ES-I3 (cell line): ENCODE measurements around the gene CDH26.

Experiments
- H3K36me3 ChIP-seq: 2 replicates; pipeline ENCODE4 v1.6.1; 2013; ENCODE audit warnings: mild to moderate bottlenecking, low read length, control low read depth, moderate library complexity; ENCODE audit not compliant: insufficient read depth
- H3K4me1 ChIP-seq: 2 replicates; pipeline ENCODE4 v1.6.1; 2013; ENCODE audit warnings: mild to moderate bottlenecking, control low read depth, low read length; ENCODE audit not compliant: insufficient read depth
- H3K9ac ChIP-seq: 2 replicates; pipeline ENCODE4 v1.6.1; 2013; ENCODE audit warnings: low read depth, mild to moderate bottlenecking, low read length, moderate library complexity
- H3K9me3 ChIP-seq: 2 replicates; pipeline ENCODE4 v1.6.1; 2013; ENCODE audit warnings: mild to moderate bottlenecking, low read length, moderate library complexity; ENCODE audit not compliant: control insufficient read depth, insufficient read depth

CDH26 gene

DNA sequence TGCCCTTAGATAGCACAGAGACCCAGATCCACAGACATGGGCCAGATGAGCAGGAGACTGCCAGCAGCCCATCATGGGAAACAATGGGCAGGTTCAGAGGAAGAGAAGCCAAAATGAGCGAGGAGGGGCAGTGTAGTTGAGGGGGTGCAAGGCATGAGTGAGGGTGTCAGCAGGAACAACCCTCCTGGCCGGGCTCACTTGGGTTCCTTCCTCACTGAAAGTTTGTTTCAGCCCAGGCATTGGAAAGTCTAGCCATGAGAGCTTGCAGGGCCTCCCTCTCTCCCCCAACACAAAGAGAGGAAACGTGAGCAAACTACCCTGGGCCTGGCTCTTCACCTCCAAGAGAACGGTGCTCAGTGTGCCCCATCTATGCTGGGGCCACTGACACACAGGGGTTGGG lies 48.0 kb downstream of the CDH26 start:
- Histone ChIP-seq H3K36me3 (0 out of 2 replicates have a peak, but pooled peaks cover 2% of the 10 kb centered on the region), H3K4me1 (no peaks in the 10 kb centered on the region), H3K9ac (no peak overlapping the region), H3K9me3 (no peaks in the 10 kb centered on the region)

DNA sequence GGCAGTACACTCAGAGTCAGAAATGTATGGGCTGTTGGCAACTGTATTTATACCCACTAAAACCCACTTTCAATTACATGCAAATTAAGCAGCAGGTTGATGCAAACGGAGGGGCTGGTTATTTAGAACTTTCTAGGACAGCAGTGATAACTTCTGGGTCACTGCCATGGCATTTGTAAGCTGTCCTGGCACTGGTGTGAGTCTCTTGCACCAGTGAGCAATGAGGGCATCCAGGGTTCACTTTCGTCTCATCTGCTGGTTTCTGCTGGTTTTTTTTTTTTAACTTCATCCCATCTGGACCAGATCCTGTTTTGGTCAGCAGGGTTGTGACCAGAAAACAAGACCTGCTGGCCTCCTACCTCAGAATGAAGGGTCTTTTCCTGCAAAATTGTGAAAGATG lies 49.2 kb downstream of the CDH26 start:
- no peaks in the 10 kb centered on the region for H3K36me3 ChIP-seq
- H3K9me3 ChIP-seq: no peaks in the 10 kb centered on the region
- H3K4me1 ChIP-seq: no peaks in the 10 kb centered on the region
- no peak overlapping the region for H3K9ac ChIP-seq

DNA sequence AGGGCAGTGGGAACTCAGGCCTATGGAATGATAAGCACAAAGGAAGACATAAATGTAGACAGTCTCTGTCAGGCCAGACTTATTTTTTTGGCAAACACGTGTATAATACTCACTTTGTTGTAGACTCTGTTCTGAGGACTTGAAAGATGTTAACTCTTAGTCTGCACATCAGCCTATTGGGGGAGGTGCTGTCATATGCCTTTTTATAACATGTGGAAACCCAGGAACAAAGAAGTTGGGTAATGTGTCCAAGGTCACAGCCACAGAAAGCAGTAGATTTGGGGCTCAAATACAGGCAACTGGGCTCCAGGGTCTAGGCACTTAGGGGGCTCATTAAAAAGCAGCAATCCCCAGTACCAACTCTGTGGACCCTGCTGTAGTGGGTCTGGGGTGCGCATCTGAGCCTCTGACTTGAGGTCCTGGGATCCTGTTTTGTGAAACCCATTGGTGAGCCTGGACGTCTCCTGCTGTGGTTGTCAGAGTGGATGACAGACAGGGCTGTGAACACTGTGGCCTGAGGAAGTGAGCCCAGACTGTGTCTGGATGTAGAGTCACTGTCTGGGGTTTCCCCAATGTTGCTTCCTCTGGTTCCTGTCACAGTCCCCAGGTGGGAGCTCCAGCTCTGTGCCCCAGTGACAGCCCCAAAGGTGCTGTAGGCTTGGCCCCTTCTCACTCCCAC lies 50.0 kb downstream of the CDH26 start:
- Histone ChIP-seq H3K4me1 (no peaks in the 10 kb centered on the region), H3K9me3 (no peaks in the 10 kb centered on the region), H3K36me3 (no peaks in the 10 kb centered on the region), H3K9ac (no peak overlapping the region)

DNA sequence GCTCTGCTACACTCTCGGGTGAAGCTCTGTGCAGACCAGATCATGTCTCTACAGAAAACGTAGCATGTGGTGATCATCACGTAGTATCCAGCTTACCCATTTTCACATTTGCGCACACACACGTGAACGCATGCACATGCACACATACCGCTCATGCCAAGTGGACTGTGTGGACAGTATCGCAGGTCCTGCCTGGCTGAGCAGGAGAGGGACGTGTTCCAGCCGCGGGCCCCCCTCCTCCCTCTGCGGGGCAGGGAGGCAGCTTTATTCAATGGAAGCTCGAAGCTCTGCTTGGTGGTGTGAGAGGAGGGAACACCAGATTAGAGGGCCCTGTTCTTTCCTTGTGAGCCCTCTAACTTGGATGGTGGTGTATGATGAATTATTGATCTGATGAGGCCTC lies 51.1 kb downstream of the CDH26 start:
- Histone ChIP-seq H3K36me3 (no peaks in the 10 kb centered on the region), H3K9me3 (no peaks in the 10 kb centered on the region), H3K9ac (no peak overlapping the region), H3K4me1 (no peaks in the 10 kb centered on the region)

DNA sequence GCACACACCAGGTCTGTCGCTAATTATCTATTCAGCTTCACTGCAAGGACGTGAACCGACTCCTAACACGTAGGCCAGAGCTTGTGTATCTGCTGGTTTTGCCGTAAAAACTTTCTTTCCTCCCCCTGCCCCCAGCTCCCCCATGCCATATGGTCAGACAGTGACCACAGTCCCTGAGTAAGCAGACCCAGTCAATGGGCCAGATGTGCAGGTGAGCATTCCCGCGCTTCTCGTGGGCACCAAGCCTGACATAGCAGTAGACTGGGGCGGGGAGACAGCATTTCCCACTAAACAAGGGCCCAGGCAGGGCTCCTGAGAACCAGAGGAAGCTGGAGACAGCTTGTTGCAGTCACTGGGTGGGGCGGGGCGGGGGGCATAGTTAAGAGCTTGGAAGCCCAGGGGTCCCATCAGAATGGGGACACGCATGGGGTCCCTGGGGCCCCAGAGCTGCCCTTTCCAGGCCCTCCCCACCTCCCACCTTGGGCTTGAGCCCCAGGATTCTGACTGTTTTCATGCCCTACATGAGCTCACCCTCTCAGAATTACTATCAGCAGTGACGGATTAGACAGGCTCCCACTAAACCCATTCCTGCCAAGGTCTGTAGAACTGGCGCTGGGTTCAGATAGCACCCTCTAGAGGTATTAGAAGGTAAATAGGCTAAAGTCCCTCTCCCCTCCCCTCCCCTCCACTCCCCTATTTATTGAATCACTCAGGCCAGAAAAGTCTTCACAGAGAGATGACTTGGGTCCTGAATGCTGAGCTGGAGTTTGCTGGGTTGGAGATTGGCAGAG lies 51.8 kb downstream of the CDH26 start:
- H3K36me3 ChIP-seq: no peaks in the 10 kb centered on the region
- H3K9me3 ChIP-seq: no peaks in the 10 kb centered on the region
- no peak overlapping the region for H3K9ac ChIP-seq

DNA sequence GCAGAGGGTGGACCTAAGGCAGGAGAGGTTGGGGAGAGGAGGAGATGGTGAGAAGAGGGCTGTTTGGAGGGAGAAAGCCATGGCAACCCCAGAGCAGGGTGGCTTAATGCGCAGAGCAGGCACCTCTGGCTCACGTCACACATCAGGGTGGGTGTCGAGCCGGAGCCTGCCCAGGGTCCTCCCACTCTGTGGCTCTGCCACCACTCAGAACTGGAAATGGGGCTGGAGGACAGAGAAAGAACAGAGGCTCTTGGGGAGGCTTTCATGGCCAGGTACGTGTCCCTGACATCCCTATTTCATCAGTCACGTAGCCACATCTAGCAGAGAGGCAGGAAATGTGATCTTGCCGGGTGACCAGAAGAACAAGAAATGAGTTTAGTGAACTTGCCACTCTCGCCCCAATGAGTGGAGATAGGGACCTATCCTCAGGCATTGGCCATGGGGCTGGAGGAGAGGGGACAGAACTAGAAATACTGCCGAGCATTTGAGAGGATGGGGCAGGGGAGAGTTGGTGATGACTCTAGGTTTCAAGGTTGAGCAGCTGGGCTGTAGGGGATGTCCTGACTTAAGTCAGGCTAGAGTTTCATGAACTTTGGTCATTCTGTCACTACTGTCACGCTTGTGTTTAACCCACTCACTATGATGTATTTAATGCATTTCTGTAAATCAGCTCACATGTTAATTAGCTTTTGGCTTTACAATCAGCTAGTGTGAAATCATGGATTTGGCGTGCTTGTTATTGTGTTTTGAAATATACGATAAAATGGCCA lies 52.7 kb downstream of the CDH26 start:
- H3K4me1 ChIP-seq: no peaks in the 10 kb centered on the region
- no peaks in the 10 kb centered on the region for H3K36me3 ChIP-seq
- H3K9ac ChIP-seq: no peak overlapping the region
- no peaks in the 10 kb centered on the region for H3K9me3 ChIP-seq

More for the DNA sequence above, 51.8 kb downstream of the CDH26 start:
- no peaks in the 10 kb centered on the region for H3K4me1 ChIP-seq

DNA sequence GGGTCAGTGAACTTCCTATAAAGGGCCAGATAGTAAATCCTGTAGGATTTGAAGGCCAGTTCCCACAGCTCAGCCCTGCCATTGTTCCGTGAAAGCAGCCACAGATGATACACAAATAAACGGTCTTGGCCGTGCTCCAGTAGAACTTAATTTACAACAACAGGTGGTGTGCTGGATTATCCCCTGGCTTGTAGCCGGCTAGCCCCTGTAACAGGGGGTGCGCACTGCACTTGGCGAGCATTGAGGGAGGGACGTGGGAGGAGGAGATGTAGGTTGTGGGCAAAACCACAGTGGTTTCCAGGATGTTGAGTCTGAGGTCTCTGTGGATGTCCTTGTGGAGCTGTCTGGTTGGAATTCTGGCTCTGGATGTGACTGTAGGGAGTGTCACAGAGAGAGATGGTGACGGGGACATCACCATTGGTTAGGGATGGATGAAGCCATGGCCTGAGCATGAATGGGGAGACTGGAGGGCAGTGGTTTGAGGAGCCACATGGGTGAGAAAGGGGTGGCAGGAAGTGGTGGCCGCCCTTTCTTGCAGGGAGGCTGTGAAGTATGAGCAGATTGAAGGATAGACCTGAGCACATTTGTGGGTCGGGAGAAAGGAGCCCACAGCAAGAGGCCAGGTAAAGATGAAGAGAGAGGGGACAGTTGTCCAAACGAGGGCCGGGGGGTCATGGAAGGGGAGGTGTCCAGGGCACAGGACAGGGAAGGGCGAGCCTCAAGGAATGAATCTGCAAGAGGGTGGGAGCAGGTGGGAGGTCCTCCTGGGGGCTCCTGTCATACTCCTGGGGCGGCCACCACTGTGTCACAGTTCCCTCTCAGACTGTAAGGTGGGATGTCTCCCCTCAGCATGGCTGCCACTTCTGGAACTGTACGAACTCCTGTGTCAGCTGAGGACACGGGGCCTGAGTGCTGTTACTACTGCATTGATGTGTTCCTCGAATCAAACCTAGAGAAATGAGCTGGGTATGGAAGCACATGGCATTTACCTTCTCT lies 53.6 kb downstream of the CDH26 start:
- no peaks in the 10 kb centered on the region for H3K9me3 ChIP-seq
- no peaks in the 10 kb centered on the region for H3K36me3 ChIP-seq
- no peak overlapping the region for H3K9ac ChIP-seq
- H3K4me1 ChIP-seq: no peaks in the 10 kb centered on the region

DNA sequence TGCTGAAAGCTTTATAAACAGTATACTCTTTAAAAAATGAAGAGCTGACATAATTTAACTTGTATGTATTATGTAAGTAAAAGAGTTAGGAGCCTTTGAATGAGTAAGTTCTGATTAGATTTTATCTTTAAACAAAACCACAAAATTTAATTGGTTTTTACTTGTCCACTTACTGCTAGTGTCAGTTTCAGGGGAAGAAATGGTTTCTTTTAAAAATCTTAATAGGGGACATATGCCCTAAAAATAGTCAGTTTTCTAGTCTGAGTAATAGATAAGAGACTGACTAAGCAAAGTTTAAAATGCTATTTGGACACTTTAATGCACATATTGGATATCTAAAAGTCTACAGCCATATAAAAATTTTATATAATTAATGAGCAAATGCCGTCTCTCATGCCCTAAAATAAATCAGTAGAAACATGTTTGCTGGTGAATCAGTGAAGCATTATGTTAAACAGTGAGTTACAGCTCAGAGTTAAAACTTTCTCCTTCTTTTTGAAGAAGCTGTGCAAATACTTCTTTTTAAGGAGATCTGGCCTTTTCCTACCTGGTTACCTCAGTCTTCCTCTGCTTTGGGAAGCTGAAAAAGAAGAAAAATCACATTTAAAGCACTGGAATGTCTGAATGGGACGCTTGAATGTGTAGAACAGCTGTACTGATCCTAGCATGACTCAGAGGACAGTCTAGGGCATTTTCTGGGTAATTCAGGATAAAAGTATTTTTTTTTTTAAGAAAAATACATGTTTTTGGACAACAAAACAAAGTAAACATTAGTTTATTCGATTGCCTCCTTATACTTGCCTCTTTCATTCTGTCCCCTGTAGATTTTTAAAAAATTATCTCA lies 55.3 kb downstream of the CDH26 start:
- Histone ChIP-seq H3K9me3 (no peaks in the 10 kb centered on the region), H3K9ac (no peak overlapping the region), H3K36me3 (no peaks in the 10 kb centered on the region), H3K4me1 (no peaks in the 10 kb centered on the region)

DNA sequence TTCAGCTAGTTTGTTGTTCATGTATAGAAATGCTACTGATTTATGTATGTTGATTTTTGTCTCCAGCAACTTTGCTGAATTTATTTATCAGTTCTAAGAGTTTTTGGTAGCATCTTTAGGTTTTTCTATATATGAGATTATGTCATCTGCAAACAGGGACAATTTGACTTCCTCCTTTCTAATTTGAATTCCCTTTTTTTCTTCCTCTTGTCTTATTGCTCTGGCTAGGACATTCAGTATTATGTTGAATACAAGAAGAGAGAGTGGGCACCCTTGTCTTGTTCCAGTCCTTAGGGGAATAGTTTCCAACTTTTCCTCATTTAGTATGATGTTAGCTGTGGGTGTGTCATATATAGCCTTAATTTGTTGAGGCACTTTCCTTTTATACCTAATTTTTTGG lies 58.2 kb downstream of the CDH26 start:
- Histone ChIP-seq H3K9ac (no peak overlapping the region), H3K36me3 (no peaks in the 10 kb centered on the region), H3K4me1 (no peaks in the 10 kb centered on the region), H3K9me3 (no peaks in the 10 kb centered on the region)

DNA sequence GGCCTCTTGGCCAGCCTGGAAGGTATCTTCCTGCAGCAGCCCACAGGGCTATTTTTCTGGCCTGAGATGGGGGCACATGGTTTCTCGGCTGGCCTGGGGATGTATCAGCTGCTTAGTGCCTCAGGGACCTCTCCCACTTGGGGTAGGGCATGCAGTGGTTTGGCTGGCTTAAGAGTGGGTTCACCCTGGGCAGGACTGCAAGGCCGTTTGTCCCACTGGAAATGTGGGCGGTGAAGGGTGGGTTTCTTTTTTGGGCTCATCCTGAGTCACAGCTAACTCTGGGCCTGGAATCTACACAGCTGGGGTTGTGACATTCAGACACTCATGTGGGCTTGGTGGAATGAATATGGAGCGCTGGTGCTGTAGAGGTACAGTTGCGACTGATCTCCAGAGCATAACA lies 62.0 kb downstream of the CDH26 start:
- Histone ChIP-seq H3K9ac (no peak overlapping the region), H3K36me3 (no peaks in the 10 kb centered on the region), H3K4me1 (no peaks in the 10 kb centered on the region), H3K9me3 (no peaks in the 10 kb centered on the region)

DNA sequence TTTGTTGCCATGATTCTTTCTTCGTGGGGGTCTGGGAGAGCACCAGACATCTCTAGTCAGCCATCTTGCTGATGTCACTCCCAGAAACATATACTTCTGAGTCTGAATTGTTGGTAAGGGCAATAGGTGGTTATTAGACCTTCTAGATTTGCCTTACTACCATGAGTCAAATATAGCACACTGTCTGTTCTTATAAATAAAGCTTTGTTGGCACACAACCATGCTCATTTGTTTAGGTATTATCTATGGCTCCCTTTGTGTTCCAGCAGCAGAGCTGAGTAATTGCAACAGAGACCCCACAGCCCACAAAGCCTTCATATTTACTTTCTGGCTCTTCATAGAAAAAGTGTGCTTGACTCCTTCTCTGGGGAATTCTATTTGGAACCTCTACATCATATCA lies 62.9 kb downstream of the CDH26 start:
- Histone ChIP-seq H3K9me3 (no peaks in the 10 kb centered on the region), H3K36me3 (no peaks in the 10 kb centered on the region)

DNA sequence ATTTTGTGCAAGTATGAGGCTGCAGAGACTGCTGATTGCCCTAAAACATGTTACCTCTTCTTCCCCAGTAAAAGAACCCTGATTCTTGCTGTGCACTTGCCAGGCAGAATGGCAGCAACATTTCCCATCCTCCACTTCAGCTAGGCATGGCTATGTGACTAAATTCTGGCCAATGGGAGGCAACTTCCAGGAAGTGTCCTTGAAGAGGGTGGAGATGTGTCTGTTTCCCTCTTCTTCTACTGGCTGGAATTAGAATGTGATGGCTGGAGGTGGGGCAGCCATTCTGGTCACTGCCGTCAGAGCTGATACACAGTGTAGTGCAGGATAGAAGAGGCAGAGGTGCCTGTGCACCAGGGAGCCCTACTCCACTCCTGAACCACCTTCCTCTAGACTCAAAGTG lies 64.6 kb downstream of the CDH26 start:
- H3K9me3 ChIP-seq: no peaks in the 10 kb centered on the region
- H3K4me1 ChIP-seq: no peaks in the 10 kb centered on the region
- H3K36me3 ChIP-seq: no peaks in the 10 kb centered on the region
- no peak overlapping the region for H3K9ac ChIP-seq

More for the DNA sequence above, 62.9 kb downstream of the CDH26 start:
- H3K9ac ChIP-seq: no peak overlapping the region
- no peaks in the 10 kb centered on the region for H3K4me1 ChIP-seq

DNA sequence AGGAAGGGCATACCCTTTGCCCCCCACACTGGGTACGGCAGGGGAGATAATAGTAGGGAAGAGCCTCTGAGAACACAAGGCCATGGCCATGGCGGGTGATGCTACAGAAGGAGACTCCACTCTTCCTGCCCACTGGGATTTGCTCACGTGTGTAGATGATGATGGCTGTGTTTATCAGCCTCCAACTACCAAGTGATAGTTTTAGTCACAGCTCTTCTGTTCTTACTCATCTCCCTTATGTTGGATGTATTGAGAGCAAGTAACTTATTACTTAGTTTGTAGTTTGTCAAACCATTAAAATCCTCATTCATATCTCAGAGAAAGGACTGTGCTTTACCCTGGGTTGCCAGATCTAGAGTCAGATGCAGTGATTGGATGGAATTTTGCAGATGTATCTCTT lies 66.0 kb downstream of the CDH26 start:
- no peak overlapping the region for H3K9ac ChIP-seq
- H3K36me3 ChIP-seq: no peaks in the 10 kb centered on the region
- no peaks in the 10 kb centered on the region for H3K4me1 ChIP-seq
- H3K9me3 ChIP-seq: no peaks in the 10 kb centered on the region
